Measurements from ENCODE around the gene ANKRD65. TPM values are rescaled to one million over a fixed set of nuclear protein-coding genes. Genes with fewer than 3 reads are reported as not detected.
A peak's percentile ranks its signal among the peaks of the same experiment; 100 is the strongest.
"Not testable (repeated sequence)": the region's sequence is repeated elsewhere in the genome, so short reads cannot be mapped to it uniquely, and the experiment has no call there.

The ANKRD65 gene
- total and polyA plus RNA-seq, 12 donors, result 0.22 to 3.4 (median 1.6) TPM

- Histone ChIP-seq H3K36me3 (replicated peaks in 1 of 2) (no peaks in the 10 kb centered on the region), H3K4me1 (replicated peaks in 1 of 2) (no peaks in the 10 kb centered on the region), H3K27ac (no peak within 1 kb of the TSS), H3K9me3 (replicated peaks in 1 of 3) (no peaks in the 10 kb centered on the region), H3K27me3 (no peaks in the 10 kb centered on the region), H3K4me3 (no peak within 1 kb of the TSS)
- DNase-seq, result no peak
- TF ChIP-seq CTCF (IDR thresholded peaks at IDR 0.05), result no peak
- TF ChIP-seq POLR2A (IDR thresholded peaks at IDR 0.05), result no peak
- intact Hi-C loops (cut with DNase I), result no loop called here
- 72 to 79% (median 76%) methylated on average over 6 of the region's 6 CpGs for WGBS, 4 donors
Measured at GRCh38 chr1:1449099-1449739, 28.1 kb upstream of the ANKRD65 start, which contains the start of gene ATAD3C. Gene ATAD3C (plus strand): TSS chr1:1449689. CDS start chr1:1450684, 995 bp downstream.

DNA sequence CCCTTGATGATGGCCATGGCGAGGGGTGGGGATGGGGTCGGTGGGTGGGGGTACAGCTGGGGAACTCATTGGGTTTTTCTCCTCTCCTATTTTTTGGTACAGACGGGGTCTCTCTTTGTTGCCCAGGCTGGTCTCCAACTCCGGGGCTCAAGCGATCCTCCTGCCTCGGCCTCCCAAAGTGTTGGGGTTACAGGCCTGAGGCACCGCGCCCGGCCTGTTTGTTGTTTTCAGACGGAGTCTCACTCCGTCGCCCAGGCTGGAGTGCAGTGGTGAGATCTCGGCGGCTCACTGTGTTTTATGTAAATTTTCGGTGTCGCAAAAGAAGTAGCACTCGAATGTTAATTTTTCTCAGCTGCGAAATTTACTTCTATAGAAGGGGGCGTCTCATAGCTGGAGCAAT is 25.6 kb upstream of the ANKRD65 start:
- H3K4me1 ChIP-seq (replicated peaks in 1 of 2); H3K27ac ChIP-seq; DNase-seq; H3K4me3 ChIP-seq; H3K9me3 ChIP-seq (replicated peaks in 1 of 3); intact Hi-C loops (cut with DNase I); H3K27me3 ChIP-seq; H3K36me3 ChIP-seq (replicated peaks in 1 of 2): not testable (repeated sequence)
- 87 to 91% (median 90%) methylated on average over 10 to 19 of the region's 19 CpGs for WGBS, 4 donors

GRCh38 chr1:1442069-1442770 is 21.1 kb upstream of the ANKRD65 start:
- WGBS, 4 donors, result 77 to 88% (median 85%) methylated on average over 27 to 32 of the region's 32 CpGs
- intact Hi-C loops (cut with DNase I), result no loop called here
- no peak for TF ChIP-seq POLR2A (IDR thresholded peaks at IDR 0.05)
- TF ChIP-seq CTCF (IDR thresholded peaks at IDR 0.05), result no peak
- Histone ChIP-seq H3K27ac (no peak overlapping the region), H3K4me1 (replicated peaks in 1 of 2) (peaks cover 4% of the 10 kb centered on the region in 2 donors), H3K9me3 (replicated peaks in 1 of 3) (no peaks in the 10 kb centered on the region), H3K36me3 (replicated peaks in 1 of 2) (no peaks in the 10 kb centered on the region), H3K4me3 (no peak overlapping the region), H3K27me3 (no peaks in the 10 kb centered on the region)
- no peak for DNase-seq

- WGBS, 4 donors, result 18 to 35% (median 27%) methylated on average over 2 to 29 of the region's 29 CpGs
- intact Hi-C loops (cut with DNase I), result no loop called here
- no peak overlapping the region for H3K4me3 ChIP-seq
- peaks cover 4 to 6% of the 10 kb centered on the region in 2 donors for H3K4me1 ChIP-seq (replicated peaks in 1 of 2)
- H3K27me3 ChIP-seq, result no peaks in the 10 kb centered on the region
- peak; percentile 71 to 92 (median 82) for TF ChIP-seq CTCF (IDR thresholded peaks at IDR 0.05)
- TF ChIP-seq POLR2A (IDR thresholded peaks at IDR 0.05), result no peak
- H3K9me3 ChIP-seq (replicated peaks in 1 of 3), result no peaks in the 10 kb centered on the region
- DNase-seq, result peak in 5 of 7 donors; percentile 48 to 63 (median 59)
- H3K27ac ChIP-seq, result no peak overlapping the region
- H3K36me3 ChIP-seq (replicated peaks in 1 of 2), result no peaks in the 10 kb centered on the region
Measured at GRCh38 chr1:1441002-1441888, 20.2 kb upstream of the ANKRD65 start.
